DOHH2 (cell line): Measurements from ENCODE around the gene RPS28.

Experiments used
- CTCF ChIP-seq: fragments of 200-600 bp; sonication (generic); IDR thresholded peaks from one replicate; pipeline ENCODE4 v1.5.1; 2014; ENCODE audit warnings: antibody characterized with exemption, mild to moderate bottlenecking, low read depth, low read length; ENCODE audit not compliant: poor library complexity, severe bottlenecking
- EZH2phosphoT487 ChIP-seq: fragments of 200-600 bp; sonication (generic); IDR thresholded peaks from 2 replicates; pipeline ENCODE4 v1.6.1; 2017; ENCODE audit warnings: borderline replicate concordance, mild to moderate bottlenecking, antibody characterized with exemption, low read length, moderate library complexity, mixed read lengths

DNA sequence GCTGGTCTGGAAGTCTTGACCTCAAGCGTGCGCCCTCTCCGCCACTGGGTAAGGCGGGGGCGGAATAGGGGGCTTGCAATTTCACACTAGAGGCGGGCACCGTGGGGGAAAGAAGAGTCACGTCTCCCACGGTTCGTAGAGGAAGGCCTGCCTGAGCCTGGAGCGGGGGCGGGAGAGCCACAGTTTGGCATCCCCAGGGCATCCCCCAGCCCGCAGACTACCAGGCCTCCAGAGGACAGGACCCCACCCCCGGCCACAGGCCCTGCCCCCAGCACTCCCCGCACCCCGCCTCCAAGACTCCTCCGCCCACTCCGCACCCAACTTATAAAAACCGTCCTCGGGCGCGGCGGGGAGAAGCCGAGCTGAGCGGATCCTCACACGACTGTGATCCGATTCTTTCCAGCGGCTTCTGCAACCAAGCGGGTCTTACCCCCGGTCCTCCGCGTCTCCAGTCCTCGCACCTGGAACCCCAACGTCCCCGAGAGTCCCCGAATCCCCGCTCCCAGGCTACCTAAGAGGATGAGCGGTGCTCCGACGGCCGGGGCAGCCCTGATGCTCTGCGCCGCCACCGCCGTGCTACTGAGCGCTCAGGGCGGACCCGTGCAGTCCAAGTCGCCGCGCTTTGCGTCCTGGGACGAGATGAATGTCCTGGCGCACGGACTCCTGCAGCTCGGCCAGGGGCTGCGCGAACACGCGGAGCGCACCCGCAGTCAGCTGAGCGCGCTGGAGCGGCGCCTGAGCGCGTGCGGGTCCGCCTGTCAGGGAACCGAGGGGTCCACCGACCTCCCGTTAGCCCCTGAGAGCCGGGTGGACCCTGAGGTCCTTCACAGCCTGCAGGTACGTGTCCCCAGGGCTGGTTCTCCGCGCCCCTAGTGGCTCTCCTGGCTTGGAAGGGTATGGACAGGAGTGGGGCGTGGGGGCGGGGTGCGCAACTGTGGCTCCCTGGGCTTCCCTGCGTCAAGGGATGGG, 42.8 kb downstream of the RPS28 start, which contains the start of gene ANGPTL4:
- TF ChIP-seq CTCF (no peak), EZH2phosphoT487 (peak; percentile 76; the same call in 1 of the 2 replicates)
